SK-N-SH treated with all-trans-retinoic acid at 6 μM for 48 hours (cell line): ENCODE measurements around the gene COL23A1.

Experiments
- ATAC-seq: fragments of 200-7000 bp; cut with Tn5 transposase; 3 replicates; pipeline ENCODE4 v1.9.1; 2020; ENCODE audit warnings: mild to moderate bottlenecking, moderate library complexity
- ARNTL ChIP-seq: fragments of 450-650 bp; formaldehyde crosslinking; IDR thresholded peaks from 2 replicates; pipeline ENCODE4 v1.5.0; 2020; ENCODE audit warnings: low read depth, mild to moderate bottlenecking, moderate library complexity, borderline replicate concordance
- BACH2 ChIP-seq: fragments of 250-450 bp; sonication (Bioruptor Pico); IDR thresholded peaks from 2 replicates; pipeline ENCODE4 v1.9.0; 2021; ENCODE audit warnings: mild to moderate bottlenecking, borderline replicate concordance
- CSRNP3 ChIP-seq: fragments of 250-450 bp; sonication (Bioruptor Pico); IDR thresholded peaks from 2 replicates; pipeline ENCODE4 v1.5.1; 2021; ENCODE audit warnings: mild to moderate bottlenecking, moderate library complexity
- ESRRG ChIP-seq: fragments of 250-450 bp; sonication (Bioruptor Pico); IDR thresholded peaks from 2 replicates; pipeline ENCODE4 v1.6.1; 2021; ENCODE audit warnings: mild to moderate bottlenecking
- GLIS3 ChIP-seq: fragments of 250-450 bp; sonication (Bioruptor Pico); IDR thresholded peaks from 2 replicates; pipeline ENCODE4 v1.5.0; 2020; ENCODE audit warnings: mild to moderate bottlenecking, moderate library complexity
- ISL1 ChIP-seq: fragments of 250-450 bp; sonication (Bioruptor Pico); IDR thresholded peaks from 2 replicates; pipeline ENCODE4 v2.1.2; 2022; ENCODE audit warnings: mild to moderate bottlenecking, moderate library complexity
- OSR1 ChIP-seq: fragments of 250-450 bp; sonication (Bioruptor Pico); IDR thresholded peaks from 2 replicates; pipeline ENCODE4 v1.8.0; 2022; ENCODE audit warnings: moderate library complexity, mild to moderate bottlenecking, inconsistent platforms
- PATZ1 ChIP-seq: fragments of 250-450 bp; sonication (Bioruptor Pico); IDR thresholded peaks from 2 replicates; pipeline ENCODE4 v1.8.0; 2020; ENCODE audit warnings: mild to moderate bottlenecking, moderate library complexity, borderline replicate concordance
- PPARA ChIP-seq: fragments of 250-450 bp; sonication (Bioruptor Pico); IDR thresholded peaks from 2 replicates; pipeline ENCODE4 v1.5.0; 2020; ENCODE audit warnings: mild to moderate bottlenecking, borderline replicate concordance
- RARB ChIP-seq: fragments of 250-450 bp; sonication (Bioruptor Pico); IDR thresholded peaks from 2 replicates; pipeline ENCODE4 v1.8.0; 2021; ENCODE audit warnings: mild to moderate bottlenecking, moderate library complexity
- SNAI2 ChIP-seq: fragments of 250-450 bp; sonication (Bioruptor Pico); IDR thresholded peaks from 2 replicates; pipeline ENCODE4 v1.5.0; 2020; ENCODE audit warnings: mild to moderate bottlenecking, moderate library complexity
- TCF4 ChIP-seq: fragments of 250-450 bp; sonication (Bioruptor Pico); IDR thresholded peaks from 2 replicates; pipeline ENCODE4 v1.8.0; 2021; ENCODE audit warnings: mild to moderate bottlenecking, moderate library complexity, borderline replicate concordance
- TOX ChIP-seq: fragments of 250-450 bp; sonication (Bioruptor Pico); IDR thresholded peaks from 2 replicates; pipeline ENCODE4 v1.8.0; 2021; ENCODE audit warnings: mild to moderate bottlenecking, moderate library complexity, borderline replicate concordance
- TSHZ2 ChIP-seq: fragments of 250-450 bp; sonication (Bioruptor Pico); IDR thresholded peaks from 2 replicates; pipeline ENCODE4 v1.5.0; 2020; ENCODE audit warnings: mild to moderate bottlenecking, moderate library complexity
- ZC3H10 ChIP-seq: fragments of 250-450 bp; sonication (Bioruptor Pico); IDR thresholded peaks from 2 replicates; pipeline ENCODE4 v1.5.1; 2021; ENCODE audit warnings: mild to moderate bottlenecking, moderate library complexity
- ZFP3 ChIP-seq: fragments of 250-450 bp; sonication (Bioruptor Pico); IDR thresholded peaks from 2 replicates; pipeline ENCODE4 v1.5.0; 2020; ENCODE audit warnings: mild to moderate bottlenecking, moderate library complexity
- ZFP30 ChIP-seq: fragments of 450-650 bp; formaldehyde crosslinking; IDR thresholded peaks from 2 replicates; pipeline ENCODE4 v1.5.0; 2022; ENCODE audit warnings: mild to moderate bottlenecking, moderate library complexity
- ZNF70 ChIP-seq: fragments of 450-650 bp; formaldehyde crosslinking; IDR thresholded peaks from 2 replicates; pipeline ENCODE4 v1.5.0; 2020; ENCODE audit warnings: mild to moderate bottlenecking, moderate library complexity
- TF ChIP-seq, protein P1 (sequence below): fragments of 250-450 bp; sonication (Bioruptor Pico); IDR thresholded peaks from 2 replicates; pipeline ENCODE4 v1.5.1; 2020; ENCODE audit warnings: low read depth, mild to moderate bottlenecking, moderate library complexity
- TF ChIP-seq, protein P2 (sequence below): fragments of 250-450 bp; sonication (Bioruptor Pico); IDR thresholded peaks from 2 replicates; pipeline ENCODE4 v1.8.0; 2021; ENCODE audit warnings: low read depth, mild to moderate bottlenecking, moderate library complexity, borderline replicate concordance

COL23A1 gene

DNA sequence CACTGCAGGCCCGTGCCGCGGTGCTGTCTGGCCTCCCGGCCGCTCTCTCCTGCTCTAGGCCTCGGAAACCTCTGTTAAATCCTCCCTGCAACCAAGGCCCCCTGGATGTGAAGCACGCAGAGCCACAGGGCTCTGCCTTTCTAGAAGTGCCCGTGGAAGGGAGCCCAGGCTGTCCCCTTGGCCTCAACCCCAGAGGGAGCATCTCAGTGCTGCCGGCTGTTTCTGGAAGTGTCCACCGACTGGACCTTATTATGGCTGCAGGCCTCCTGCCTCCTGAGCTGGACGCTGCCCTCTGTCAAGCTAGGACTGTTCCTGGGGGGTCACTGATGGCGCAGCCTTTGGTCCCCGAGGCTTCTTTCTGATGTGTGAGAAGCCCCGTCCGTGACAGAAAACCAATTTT, 317.2 kb downstream of the COL23A1 start:
- no peak for ATAC-seq
- TF ChIP-seq, protein P1, sequence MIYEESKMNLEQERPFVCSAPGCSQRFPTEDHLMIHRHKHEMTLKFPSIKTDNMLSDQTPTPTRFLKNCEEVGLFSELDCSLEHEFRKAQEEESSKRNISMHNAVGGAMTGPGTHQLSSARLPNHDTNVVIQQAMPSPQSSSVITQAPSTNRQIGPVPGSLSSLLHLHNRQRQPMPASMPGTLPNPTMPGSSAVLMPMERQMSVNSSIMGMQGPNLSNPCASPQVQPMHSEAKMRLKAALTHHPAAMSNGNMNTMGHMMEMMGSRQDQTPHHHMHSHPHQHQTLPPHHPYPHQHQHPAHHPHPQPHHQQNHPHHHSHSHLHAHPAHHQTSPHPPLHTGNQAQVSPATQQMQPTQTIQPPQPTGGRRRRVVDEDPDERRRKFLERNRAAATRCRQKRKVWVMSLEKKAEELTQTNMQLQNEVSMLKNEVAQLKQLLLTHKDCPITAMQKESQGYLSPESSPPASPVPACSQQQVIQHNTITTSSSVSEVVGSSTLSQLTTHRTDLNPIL (CRISPR knock-in tag): no peak
- TF ChIP-seq OSR1 (CRISPR knock-in tag) (no peak), ARNTL (CRISPR knock-in tag) (no peak), BACH2 (CRISPR knock-in tag) (no peak)
- TF ChIP-seq, all 23 proteins: peak for 0

DNA sequence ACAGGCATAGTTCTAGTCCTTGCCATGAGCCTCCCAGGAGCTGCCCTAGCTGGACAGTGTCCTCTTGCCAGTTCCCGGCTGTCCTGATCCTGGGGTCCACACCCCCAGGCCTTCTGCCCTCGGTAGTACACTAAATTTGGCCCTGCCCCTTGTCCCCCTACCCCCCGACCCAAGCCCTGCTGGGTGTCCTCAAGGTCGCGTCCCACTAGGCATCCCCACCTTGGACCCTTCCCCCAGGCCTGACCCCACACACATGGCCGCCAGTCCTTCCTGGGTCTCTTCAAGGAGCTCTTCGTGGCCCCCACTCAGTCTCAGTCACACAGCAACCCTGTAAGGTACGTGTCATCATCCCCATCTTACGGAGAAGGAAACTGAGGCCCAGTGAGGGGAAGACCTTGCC, 317.6 kb downstream of the COL23A1 start:
- no peak for ATAC-seq

DNA sequence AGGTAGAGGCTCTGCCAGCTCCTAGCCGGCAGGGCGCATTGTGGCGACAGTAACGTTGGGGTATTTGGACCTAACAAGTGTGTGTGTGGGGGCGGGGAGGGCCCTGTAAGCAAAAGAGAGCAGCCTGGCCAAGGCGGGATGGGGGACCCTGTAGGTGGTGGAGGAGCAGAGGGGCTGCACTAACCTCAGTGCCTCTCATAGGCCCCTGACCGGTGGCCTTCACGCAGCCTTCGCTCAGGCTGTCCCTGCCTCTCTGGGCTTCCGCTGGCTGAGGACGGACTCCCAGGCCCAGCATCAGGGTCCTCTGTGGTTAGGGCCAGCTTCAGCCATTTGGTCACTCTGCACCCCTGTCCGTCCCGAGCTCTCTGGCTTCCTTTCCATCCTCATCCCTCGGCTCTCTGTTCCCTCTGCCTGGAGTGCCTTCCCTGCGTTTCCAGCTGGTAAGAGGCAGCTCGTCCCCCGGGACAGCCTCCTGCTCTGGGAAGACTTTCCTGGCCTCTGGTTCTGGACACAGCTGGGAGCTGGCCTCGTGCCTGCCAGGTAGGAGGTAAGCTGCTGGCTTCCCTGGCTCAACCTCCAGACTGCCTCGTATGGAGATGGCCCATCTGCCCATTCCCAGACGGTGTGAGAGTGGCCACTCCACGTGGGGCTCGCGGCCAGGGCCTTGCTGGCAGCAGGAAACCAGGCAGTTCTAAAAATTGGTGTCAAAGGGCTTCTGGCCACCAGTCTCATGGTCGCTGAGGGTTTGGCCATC, 318.3 kb downstream of the COL23A1 start:
- ATAC-seq: no peak
- no peak for TF ChIP-seq ZNF70 (CRISPR knock-in tag)
- TF ChIP-seq ESRRG (CRISPR knock-in tag): no peak
- TF ChIP-seq ZFP30 (CRISPR knock-in tag): no peak
- no peak for TF ChIP-seq TCF4 (CRISPR knock-in tag)
- no peak for TF ChIP-seq TSHZ2
- TF ChIP-seq ZFP3 (CRISPR knock-in tag): no peak
- TF ChIP-seq ISL1: no peak
- no peak for TF ChIP-seq BACH2 (CRISPR knock-in tag)
- TF ChIP-seq, protein P2, sequence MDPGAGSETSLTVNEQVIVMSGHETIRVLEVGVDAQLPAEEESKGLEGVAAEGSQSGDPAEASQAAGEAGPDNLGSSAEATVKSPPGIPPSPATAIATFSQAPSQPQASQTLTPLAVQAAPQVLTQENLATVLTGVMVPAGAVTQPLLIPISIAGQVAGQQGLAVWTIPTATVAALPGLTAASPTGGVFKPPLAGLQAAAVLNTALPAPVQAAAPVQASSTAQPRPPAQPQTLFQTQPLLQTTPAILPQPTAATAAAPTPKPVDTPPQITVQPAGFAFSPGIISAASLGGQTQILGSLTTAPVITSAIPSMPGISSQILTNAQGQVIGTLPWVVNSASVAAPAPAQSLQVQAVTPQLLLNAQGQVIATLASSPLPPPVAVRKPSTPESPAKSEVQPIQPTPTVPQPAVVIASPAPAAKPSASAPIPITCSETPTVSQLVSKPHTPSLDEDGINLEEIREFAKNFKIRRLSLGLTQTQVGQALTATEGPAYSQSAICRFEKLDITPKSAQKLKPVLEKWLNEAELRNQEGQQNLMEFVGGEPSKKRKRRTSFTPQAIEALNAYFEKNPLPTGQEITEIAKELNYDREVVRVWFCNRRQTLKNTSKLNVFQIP (CRISPR knock-in tag): no peak
- TF ChIP-seq RARB (CRISPR knock-in tag): no peak
- TF ChIP-seq ARNTL (CRISPR knock-in tag): no peak
- TF ChIP-seq, protein P1 (CRISPR knock-in tag): no peak
- TF ChIP-seq ZC3H10: no peak
- TF ChIP-seq PPARA (CRISPR knock-in tag): no peak
- TF ChIP-seq OSR1 (CRISPR knock-in tag): no peak
- no peak for TF ChIP-seq GLIS3 (CRISPR knock-in tag)
- no peak for TF ChIP-seq TOX (CRISPR knock-in tag)

More for the DNA sequence above, 317.6 kb downstream of the COL23A1 start:
- TF ChIP-seq SNAI2 (CRISPR knock-in tag): no peak

GRCh38 chr5:178271231-178271630, 319.0 kb downstream of the COL23A1 start:
- ATAC-seq: no peak
- no peak for TF ChIP-seq PATZ1 (CRISPR knock-in tag)
- no peak for TF ChIP-seq OSR1 (CRISPR knock-in tag)
- TF ChIP-seq ISL1: no peak
- no peak for TF ChIP-seq ZFP30 (CRISPR knock-in tag)
- TF ChIP-seq ZC3H10: no peak
- no peak for TF ChIP-seq BACH2 (CRISPR knock-in tag)
- no peak for TF ChIP-seq SNAI2 (CRISPR knock-in tag)
- no peak for TF ChIP-seq TSHZ2
- TF ChIP-seq CSRNP3 (CRISPR knock-in tag): no peak
- TF ChIP-seq ESRRG (CRISPR knock-in tag): no peak
- TF ChIP-seq TOX (CRISPR knock-in tag): no peak
- no peak for TF ChIP-seq TCF4 (CRISPR knock-in tag)
- TF ChIP-seq ARNTL (CRISPR knock-in tag): no peak
